Muscle layer of colon (tissue), 2 donors: ENCODE results near the gene CYTH3.
"Not testable (repeated sequence)": the region's sequence is repeated elsewhere in the genome, so short reads cannot be mapped to it uniquely, and the experiment has no call there.

ENCODE experiments used
- H3K27ac ChIP-seq: one replicate; pipeline ENCODE4 v1.7.0; 2013; ENCODE audit warnings: low read depth, mild to moderate bottlenecking, low read length, moderate library complexity
- H3K27me3 ChIP-seq, 2 donors: one replicate each; pipeline ENCODE4 v1.7.0; 2013; ENCODE audit warnings: low read length in 2 of 2, mild to moderate bottlenecking in 2 of 2; ENCODE audit not compliant: insufficient read depth in 2 of 2, control insufficient read depth in 1 of 2
- H3K36me3 ChIP-seq: one replicate; pipeline ENCODE4 v1.7.0; 2013; ENCODE audit warnings: mild to moderate bottlenecking, low read length; ENCODE audit not compliant: insufficient read depth
- H3K4me1 ChIP-seq: one replicate; pipeline ENCODE4 v1.7.0; 2013; ENCODE audit warnings: mild to moderate bottlenecking, low read length; ENCODE audit not compliant: insufficient read depth
- H3K4me3 ChIP-seq, 2 donors: one replicate each; pipeline ENCODE4 v1.7.0; 2013; ENCODE audit warnings: low read length in 2 of 2, low read depth in 1 of 2, mild to moderate bottlenecking in 1 of 2, moderate library complexity in 1 of 2
- H3K9ac ChIP-seq: one replicate; pipeline ENCODE4 v1.7.0; 2013; ENCODE audit warnings: low read length
- H3K9me3 ChIP-seq: one replicate; pipeline ENCODE4 v1.7.0; 2013; ENCODE audit warnings: mild to moderate bottlenecking, low read length
- donor health status: abdominal sarcoma.
- donor health status: Adenocarcinoma of cecum.

The CYTH3 gene

GRCh38 chr7:6226194-6226799 lies 46.1 kb downstream of the CYTH3 start:
- peak overlapping the region in 1 of 2 donors; percentile 26 for H3K4me3 ChIP-seq
- H3K9me3 ChIP-seq = no peaks in the 10 kb centered on the region
- no peak overlapping the region for H3K27ac ChIP-seq
- no peaks in the 10 kb centered on the region for H3K27me3 ChIP-seq
- no peak overlapping the region for H3K9ac ChIP-seq
- H3K4me1 ChIP-seq = peaks cover 37% of the 10 kb centered on the region
- H3K36me3 ChIP-seq = no peaks in the 10 kb centered on the region

DNA sequence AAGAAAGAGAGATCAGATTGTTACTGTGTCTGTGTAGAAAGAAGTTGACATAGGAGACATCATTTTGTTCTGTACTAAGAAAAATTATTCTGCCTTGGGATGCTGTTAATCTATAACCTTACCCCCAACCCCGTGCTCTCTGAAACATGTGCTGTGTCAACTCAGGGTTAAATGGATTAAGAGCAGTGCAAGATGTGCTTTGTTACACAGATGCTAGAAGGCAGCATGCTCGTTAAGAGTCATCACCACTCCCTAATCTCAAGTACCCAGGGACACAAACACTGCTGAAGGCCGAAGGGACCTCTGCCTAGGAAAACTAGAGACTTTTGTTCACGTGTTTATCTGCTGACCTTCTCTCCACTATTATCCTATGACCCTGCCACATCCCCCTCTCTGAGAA lies 49.0 kb downstream of the CYTH3 start:
- H3K9me3 ChIP-seq, H3K27ac ChIP-seq, H3K27me3 ChIP-seq, H3K4me3 ChIP-seq, H3K36me3 ChIP-seq, H3K9ac ChIP-seq: not testable (repeated sequence)
- H3K4me1 ChIP-seq = peaks cover 32% of the 10 kb centered on the region

DNA sequence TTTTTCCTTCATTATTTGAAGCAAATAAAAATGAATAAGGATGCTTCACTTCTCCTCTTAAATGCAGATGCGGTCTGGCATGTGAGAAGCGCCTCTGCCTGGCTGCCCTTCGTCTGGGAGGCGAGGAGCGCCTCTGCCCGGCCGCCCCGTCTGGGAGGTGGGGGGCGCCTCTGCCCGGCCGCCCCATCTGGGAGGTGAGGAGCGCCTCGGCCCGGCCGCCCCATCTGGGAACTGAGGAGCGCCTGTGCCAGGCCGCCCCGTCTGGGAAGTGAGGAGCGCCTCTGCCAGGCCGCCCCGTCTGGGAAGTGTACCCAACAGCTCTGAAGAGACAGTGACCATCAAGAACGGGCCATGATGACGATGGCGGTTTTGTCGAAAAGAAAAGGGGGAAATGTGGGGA lies 49.4 kb downstream of the CYTH3 start:
- H3K4me1 ChIP-seq = peaks cover 28% of the 10 kb centered on the region
- H3K27ac ChIP-seq, H3K9ac ChIP-seq: not testable (repeated sequence)

GRCh38 chr7:6221340-6222319 lies 50.8 kb downstream of the CYTH3 start:
- no peak overlapping the region for H3K27ac ChIP-seq

More for the DNA sequence above, 49.4 kb downstream of the CYTH3 start:
- H3K9me3 ChIP-seq, H3K27me3 ChIP-seq, H3K4me3 ChIP-seq, H3K36me3 ChIP-seq: not testable (repeated sequence)

DNA sequence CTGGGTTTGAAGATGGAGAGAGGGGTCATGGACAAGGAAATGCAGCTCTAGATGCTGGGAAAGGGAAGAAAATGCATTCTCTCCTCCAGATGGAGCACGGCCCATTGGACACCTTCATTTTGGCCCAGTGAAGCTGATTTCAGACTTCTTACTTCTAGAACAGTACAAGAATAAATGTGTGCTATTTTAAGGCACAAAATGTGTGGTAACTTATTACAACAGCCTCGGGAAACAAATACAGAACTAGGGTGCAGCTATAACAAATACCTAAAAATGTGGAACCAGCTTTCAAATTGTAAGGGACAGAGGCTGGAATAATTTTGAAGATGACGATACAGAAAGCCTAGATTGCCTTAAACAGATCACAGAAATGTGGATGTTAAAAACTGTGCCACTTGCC lies 54.1 kb downstream of the CYTH3 start:
- H3K9ac ChIP-seq = no peak overlapping the region
- no peak overlapping the region for H3K27ac ChIP-seq
- no peaks in the 10 kb centered on the region for H3K36me3 ChIP-seq
- H3K4me3 ChIP-seq = no peak overlapping the region
- no peaks in the 10 kb centered on the region for H3K27me3 ChIP-seq
- H3K9me3 ChIP-seq = no peaks in the 10 kb centered on the region
- peaks cover 3% of the 10 kb centered on the region for H3K4me1 ChIP-seq

More at GRCh38 chr7:6221340-6222319, 50.8 kb downstream of the CYTH3 start:
- no peaks in the 10 kb centered on the region for H3K27me3 ChIP-seq
- H3K9me3 ChIP-seq = no peaks in the 10 kb centered on the region
- H3K9ac ChIP-seq = no peak overlapping the region
- no peaks in the 10 kb centered on the region for H3K36me3 ChIP-seq
- H3K4me3 ChIP-seq = no peak overlapping the region
- peaks cover 15% of the 10 kb centered on the region for H3K4me1 ChIP-seq

- Histone ChIP-seq H3K9me3 (no peaks in the 10 kb centered on the region), H3K9ac (no peak overlapping the region), H3K4me1 (peaks cover 17% of the 10 kb centered on the region), H3K4me3 (no peak overlapping the region), H3K27me3 (no peaks in the 10 kb centered on the region), H3K36me3 (no peaks in the 10 kb centered on the region), H3K27ac (no peak overlapping the region)
These were observed 60.4 kb downstream of the CYTH3 start for GRCh38 chr7:6212008-6212407.

- Histone ChIP-seq H3K4me1 (peaks cover 22% of the 10 kb centered on the region), H3K9me3 (no peaks in the 10 kb centered on the region), H3K27ac (no peak overlapping the region), H3K27me3 (no peaks in the 10 kb centered on the region), H3K4me3 (no peak overlapping the region), H3K9ac (no peak overlapping the region), H3K36me3 (no peaks in the 10 kb centered on the region)
These were observed 61.6 kb downstream of the CYTH3 start for GRCh38 chr7:6210621-6211372.

DNA sequence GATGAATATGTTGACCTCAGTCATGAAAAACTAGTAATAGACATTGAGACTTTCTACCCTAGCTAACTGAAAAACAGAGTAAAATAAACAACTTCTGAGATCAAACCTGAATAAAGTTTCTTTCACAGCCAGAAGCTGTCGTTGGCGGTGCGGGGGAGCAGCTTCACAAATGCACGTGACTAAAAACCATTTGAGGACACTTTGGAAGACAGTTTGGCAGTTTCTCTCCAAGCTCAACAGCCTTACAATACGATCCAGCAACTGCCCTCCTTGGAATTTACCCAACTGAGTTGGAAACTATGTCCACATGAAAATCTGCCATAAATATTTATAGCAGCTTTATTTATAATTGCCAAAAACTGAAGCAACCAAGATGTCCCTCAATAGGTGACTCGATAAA lies 63.1 kb downstream of the CYTH3 start:
- Histone ChIP-seq H3K36me3 (no peaks in the 10 kb centered on the region), H3K9ac (no peak overlapping the region), H3K4me3 (no peak overlapping the region), H3K9me3 (no peaks in the 10 kb centered on the region), H3K27ac (no peak overlapping the region), H3K4me1 (peaks cover 24% of the 10 kb centered on the region), H3K27me3 (no peaks in the 10 kb centered on the region)

- H3K27me3 ChIP-seq = no peaks in the 10 kb centered on the region
- H3K4me1 ChIP-seq = peaks cover 25% of the 10 kb centered on the region
- no peak overlapping the region for H3K9ac ChIP-seq
- no peaks in the 10 kb centered on the region for H3K36me3 ChIP-seq
- H3K27ac ChIP-seq = no peak overlapping the region
- no peaks in the 10 kb centered on the region for H3K9me3 ChIP-seq
- no peak overlapping the region for H3K4me3 ChIP-seq
These were observed 63.7 kb downstream of the CYTH3 start for GRCh38 chr7:6208573-6209328.

DNA sequence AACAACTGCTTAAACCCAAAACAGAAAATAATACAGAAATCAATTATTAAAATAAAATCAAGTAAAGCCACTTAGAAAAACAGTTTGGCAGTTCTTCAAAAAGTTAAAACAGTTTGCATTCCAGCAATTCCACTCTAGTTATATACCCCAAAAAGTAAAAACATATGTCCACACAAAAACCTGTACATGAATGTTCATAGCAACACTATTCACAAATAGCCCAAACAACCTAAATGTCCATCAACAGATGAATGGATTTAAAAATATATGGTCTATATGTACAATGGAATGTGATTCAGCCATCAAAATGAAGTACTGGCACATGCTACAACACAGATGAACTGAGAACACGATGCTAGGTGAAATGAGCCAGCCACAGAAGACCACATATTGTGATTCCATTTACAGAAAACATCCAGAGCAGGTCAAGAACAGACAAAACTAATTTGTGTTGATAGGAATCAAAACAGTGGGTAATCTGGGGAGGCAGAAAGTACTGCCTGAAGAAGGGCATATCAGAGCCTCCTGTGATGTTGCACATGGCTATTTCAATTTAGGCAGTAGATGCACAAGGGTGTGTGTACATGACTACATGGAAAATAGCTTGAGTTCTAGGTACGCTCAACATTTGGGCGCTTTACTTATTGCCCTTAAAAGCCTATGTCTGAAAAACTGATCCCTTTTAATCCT lies 66.3 kb downstream of the CYTH3 start:
- no peaks in the 10 kb centered on the region for H3K9me3 ChIP-seq
- H3K4me3 ChIP-seq = no peak overlapping the region
- H3K27me3 ChIP-seq = no peaks in the 10 kb centered on the region
- H3K36me3 ChIP-seq = no peaks in the 10 kb centered on the region
- no peak overlapping the region for H3K9ac ChIP-seq
- H3K27ac ChIP-seq = no peak overlapping the region
- peaks cover 25% of the 10 kb centered on the region for H3K4me1 ChIP-seq
